MM.1S (cell line): Measurements from ENCODE around the gene DKC1.
A peak's percentile ranks its signal among the peaks of the same experiment; 100 is the strongest.

Experiments
- DNase-seq: peaks from one replicate; pipeline ENCODE4 v3.0.0-alpha.2; 2015
- H2AFZ ChIP-seq: fragments of 300-600 bp; sonication (generic); 2 replicates; pipeline ENCODE4 v1.6.0; 2016; ENCODE audit warnings: antibody characterized with exemption, low read length
- H3F3A ChIP-seq: fragments of 300-600 bp; sonication (generic); 2 replicates; pipeline ENCODE4 v1.6.1; 2016; ENCODE audit warnings: mild to moderate bottlenecking, antibody characterized with exemption, low read length, moderate library complexity, mixed read lengths; ENCODE audit not compliant: insufficient read depth
- H3K27ac ChIP-seq: fragments of 300-600 bp; sonication (generic); 2 replicates; pipeline ENCODE4 v1.5.1; 2016; ENCODE audit warnings: mild to moderate bottlenecking, low read length
- H3K27me3 ChIP-seq: fragments of 300-600 bp; sonication (generic); replicated peaks from 2 replicates; pipeline ENCODE4 v1.6.0; 2016; ENCODE audit warnings: low read length; ENCODE audit not compliant: insufficient read depth
- H3K36me3 ChIP-seq: fragments of 300-600 bp; sonication (generic); replicated peaks from 2 replicates; pipeline ENCODE4 v1.6.1; 2016; ENCODE audit warnings: mild to moderate bottlenecking, low read length, mixed read lengths; ENCODE audit not compliant: insufficient read depth
- H3K4me1 ChIP-seq: fragments of 300-600 bp; sonication (generic); 2 replicates; pipeline ENCODE4 v1.6.1; 2016; ENCODE audit warnings: low read length, mixed read lengths
- H3K4me2 ChIP-seq: fragments of 300-600 bp; sonication (generic); 2 replicates; pipeline ENCODE4 v1.6.0; 2016; ENCODE audit warnings: low read depth, low read length
- H3K4me3 ChIP-seq: fragments of 300-600 bp; sonication (generic); 2 replicates; pipeline ENCODE4 v1.5.1; 2016; ENCODE audit warnings: low read length, mixed read lengths
- H3K79me2 ChIP-seq: fragments of 300-600 bp; sonication (generic); 2 replicates; pipeline ENCODE4 v1.6.1; 2016; ENCODE audit warnings: mixed run types, low read length, mixed read lengths
- H3K9ac ChIP-seq: fragments of 300-600 bp; sonication (generic); 2 replicates; pipeline ENCODE4 v1.6.1; 2016; ENCODE audit warnings: low read length, mixed read lengths
- H3K9me2 ChIP-seq: fragments of 300-600 bp; sonication (generic); replicated peaks from 2 replicates; pipeline ENCODE4 v1.6.1; 2016; ENCODE audit warnings: mild to moderate bottlenecking, low read length, mixed read lengths; ENCODE audit not compliant: insufficient read depth
- H3K9me3 ChIP-seq: fragments of 300-600 bp; sonication (generic); replicated peaks from 2 replicates; pipeline ENCODE4 v1.6.1; 2016; ENCODE audit warnings: mild to moderate bottlenecking, low read length, mixed read lengths; ENCODE audit not compliant: insufficient read depth
- H4K20me1 ChIP-seq: fragments of 300-600 bp; sonication (generic); 2 replicates; pipeline ENCODE4 v1.6.1; 2016; ENCODE audit warnings: mild to moderate bottlenecking, low read length, moderate library complexity, mixed read lengths; ENCODE audit not compliant: insufficient read depth
- CTCF ChIP-seq: fragments of 300-600 bp; sonication (generic); IDR thresholded peaks from 2 replicates; pipeline ENCODE4 v1.5.1; 2016; ENCODE audit warnings: antibody characterized with exemption, low read length, mixed read lengths
- EZH2 ChIP-seq: fragments of 300-600 bp; sonication (generic); optimal IDR thresholded peaks from 2 replicates; pipeline ENCODE3; 2017; ENCODE audit warnings: low read depth, mild to moderate bottlenecking, antibody characterized with exemption, low read length, mixed read lengths
- EZH2phosphoT487 ChIP-seq: fragments of 300-600 bp; sonication (generic); IDR thresholded peaks from 2 replicates; pipeline ENCODE4 v1.6.1; 2018; ENCODE audit warnings: antibody characterized with exemption, low read length

DKC1 gene

GRCh38 chrX:154720067-154720466 is 42.6 kb upstream of the DKC1 start:
- no peaks in the 10 kb centered on the region for H3K9me2 ChIP-seq
- no peaks in the 10 kb centered on the region for H3K36me3 ChIP-seq
- no peak for DNase-seq
- H4K20me1 ChIP-seq: no peaks in the 10 kb centered on the region
- no peak overlapping the region for H3K27ac ChIP-seq
- H3K79me2 ChIP-seq: no peaks in the 10 kb centered on the region
- H3K4me1 ChIP-seq: 0 out of 2 replicates have a peak, but pooled peaks cover 4% of the 10 kb centered on the region
- no peak for TF ChIP-seq EZH2
- no peak for TF ChIP-seq CTCF
- no peak overlapping the region for H2AFZ ChIP-seq
- no peaks in the 10 kb centered on the region for H3F3A ChIP-seq
- no peaks in the 10 kb centered on the region for H3K9me3 ChIP-seq
- H3K9ac ChIP-seq: no peak overlapping the region
- H3K27me3 ChIP-seq: no peaks in the 10 kb centered on the region
- no peak overlapping the region for H3K4me2 ChIP-seq
- H3K4me3 ChIP-seq: no peak overlapping the region

GRCh38 chrX:154721155-154721554 is 41.5 kb upstream of the DKC1 start:
- Histone ChIP-seq H3K27ac (no peak overlapping the region), H4K20me1 (no peaks in the 10 kb centered on the region), H3K9ac (no peak overlapping the region), H3K4me1 (0 out of 2 replicates have a peak, but pooled peaks cover 4% of the 10 kb centered on the region), H2AFZ (no peak overlapping the region), H3F3A (no peaks in the 10 kb centered on the region), H3K27me3 (no peaks in the 10 kb centered on the region), H3K4me3 (no peak overlapping the region), H3K9me2 (no peaks in the 10 kb centered on the region), H3K9me3 (no peaks in the 10 kb centered on the region), H3K36me3 (no peaks in the 10 kb centered on the region), H3K4me2 (no peak overlapping the region), H3K79me2 (no peaks in the 10 kb centered on the region)
- DNase-seq: no peak
- no peak for TF ChIP-seq EZH2phosphoT487
- no peak for TF ChIP-seq EZH2
- no peak for TF ChIP-seq CTCF

- Histone ChIP-seq H3K4me3 (no peak overlapping the region), H3K27me3 (no peaks in the 10 kb centered on the region), H3F3A (no peaks in the 10 kb centered on the region), H3K79me2 (no peaks in the 10 kb centered on the region), H3K9ac (no peak overlapping the region), H3K4me1 (no peaks in the 10 kb centered on the region), H3K36me3 (no peaks in the 10 kb centered on the region), H4K20me1 (no peaks in the 10 kb centered on the region), H3K27ac (no peak overlapping the region), H3K9me2 (no peaks in the 10 kb centered on the region), H3K9me3 (no peaks in the 10 kb centered on the region), H3K4me2 (no peak overlapping the region), H2AFZ (no peak overlapping the region)
- TF ChIP-seq CTCF: no peak; the same call in 1 of the 2 replicates
- TF ChIP-seq EZH2: no peak
- no peak for TF ChIP-seq EZH2phosphoT487
- DNase-seq: peak; percentile 15
Observed at GRCh38 chrX:154724993-154725756, 37.5 kb upstream of the DKC1 start.
